NT2/D1 (cell line): ENCODE data around the gene OR13C5.
"Not testable (repeated sequence)": the region's sequence is repeated elsewhere in the genome, so short reads cannot be mapped to it uniquely, and the experiment has no call there.

Experiments used
- YY1 ChIP-seq: IDR thresholded peaks from 2 replicates; pipeline ENCODE4 v1.6.1; 2011; ENCODE audit not compliant: insufficient read length, insufficient read depth
- ZNF274 ChIP-seq: IDR thresholded peaks from 2 replicates; pipeline ENCODE4 v1.6.1; 2011; ENCODE audit warnings: mild to moderate bottlenecking, low read depth, low read length

DNA sequence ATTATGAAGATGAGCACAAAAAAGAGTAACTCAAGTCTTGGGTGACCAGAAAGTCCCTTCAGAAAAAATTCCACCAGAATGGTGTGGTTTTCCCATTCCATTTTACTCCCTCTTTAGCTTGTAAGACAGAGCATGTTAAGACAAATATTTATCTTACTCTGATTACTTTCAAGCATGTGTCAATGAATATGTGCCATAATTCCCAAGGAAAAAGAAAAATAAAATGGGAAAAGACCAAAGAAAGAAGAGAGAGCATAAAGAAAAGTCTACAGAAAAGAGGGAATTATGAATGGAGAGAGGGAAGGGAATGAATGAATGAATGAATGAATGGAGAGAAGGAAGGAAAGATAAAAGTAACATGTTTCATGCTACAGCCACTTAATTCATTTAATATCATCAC is at the start of gene OR13C5:
- not testable (repeated sequence) for TF ChIP-seq ZNF274, YY1
